AG10803 (cell line): Measurements from ENCODE around the gene SLAMF9.

Experiments
- DNase-seq: peaks from one replicate; pipeline ENCODE4 v3.0.0; 2010; ENCODE audit warnings: low read depth
- H3K4me3 ChIP-seq: 2 replicates; pipeline ENCODE4 v1.5.1; 2011; ENCODE audit warnings: mild to moderate bottlenecking, low read length, control low read depth
- CTCF ChIP-seq: conservative IDR thresholded peaks from 2 replicates; pipeline ENCODE4 v1.5.1; 2011; ENCODE audit warnings: mild to moderate bottlenecking, low read length, control low read depth, inconsistent platforms

Gene SLAMF9

DNA sequence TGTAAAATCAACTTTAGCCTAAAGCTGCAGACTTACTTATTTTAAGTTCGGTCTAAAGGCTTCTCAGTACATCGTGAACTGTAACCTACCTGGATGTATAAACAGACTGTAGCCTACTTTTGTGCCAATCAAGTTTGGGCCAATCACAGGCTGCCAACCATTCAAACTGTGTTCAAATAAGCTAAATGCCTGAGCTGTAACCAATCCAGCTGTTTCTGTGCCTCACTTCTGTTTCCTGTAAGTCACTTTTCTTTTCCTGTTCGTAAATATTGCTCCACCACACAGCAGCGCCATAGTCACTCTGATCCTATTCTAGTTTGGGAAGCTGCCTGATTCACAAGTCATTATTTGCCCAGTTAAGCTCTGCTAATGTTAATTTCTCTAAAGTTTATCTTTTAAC is 37.5 kb upstream of the SLAMF9 start:
- TF ChIP-seq CTCF = no peak
- H3K4me3 ChIP-seq = no peak overlapping the region
- peak; percentile 49 for DNase-seq

- H3K4me3 ChIP-seq = no peak overlapping the region
- no peak for TF ChIP-seq CTCF
- no peak for DNase-seq
Observed at GRCh38 chr1:159990005-159990404, 36.0 kb upstream of the SLAMF9 start.

DNA sequence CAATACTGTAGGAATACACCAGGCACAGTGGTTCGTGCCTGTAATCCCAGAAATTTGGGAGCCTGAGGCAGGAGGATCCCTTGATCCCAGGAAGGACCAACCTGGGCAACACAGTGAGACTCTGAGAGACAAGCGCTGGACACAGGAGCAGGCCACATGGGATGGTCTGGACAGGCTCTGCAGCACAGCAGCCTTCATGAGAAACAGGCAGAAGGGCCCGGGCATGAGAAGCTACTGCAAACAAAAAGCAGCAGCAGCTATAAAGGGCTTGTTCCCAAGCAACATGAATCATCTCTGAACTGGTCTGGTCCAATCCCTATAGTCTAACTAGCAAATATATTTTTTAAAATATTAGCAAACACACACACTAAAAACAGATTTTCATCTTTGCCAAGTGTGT is 35.5 kb upstream of the SLAMF9 start:
- H3K4me3 ChIP-seq = no peak overlapping the region
- no peak for DNase-seq
- no peak for TF ChIP-seq CTCF

- no peak for TF ChIP-seq CTCF
- H3K4me3 ChIP-seq = no peak overlapping the region
- DNase-seq = no peak
Observed at GRCh38 chr1:159988006-159988405, 34.0 kb upstream of the SLAMF9 start.

DNA sequence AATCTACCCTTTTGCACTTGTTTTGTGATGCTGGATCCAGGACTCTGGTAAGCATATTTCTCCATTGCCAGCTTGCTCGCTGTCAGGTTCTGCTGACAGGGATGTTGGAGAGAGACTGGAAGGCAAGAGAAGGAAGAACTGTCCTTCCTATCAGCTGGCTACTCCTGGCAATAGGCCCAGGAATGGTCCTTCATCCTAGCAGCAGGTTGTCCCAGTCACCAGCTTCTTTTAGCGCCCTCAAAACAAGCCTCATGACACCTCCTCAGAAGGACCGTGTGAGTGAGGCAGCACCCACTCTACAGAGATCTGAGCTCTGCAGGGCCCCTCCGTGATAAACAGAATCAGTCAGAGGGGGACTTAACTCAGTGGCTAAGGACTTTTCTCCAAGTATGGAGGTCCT is 33.1 kb upstream of the SLAMF9 start:
- DNase-seq = no peak
- H3K4me3 ChIP-seq = no peak overlapping the region
- TF ChIP-seq CTCF = no peak

- no peak overlapping the region for H3K4me3 ChIP-seq
- no peak for TF ChIP-seq CTCF
- no peak for DNase-seq
Observed at GRCh38 chr1:159986531-159986930, 32.5 kb upstream of the SLAMF9 start.

- TF ChIP-seq CTCF = no peak
- DNase-seq = no peak
- no peak overlapping the region for H3K4me3 ChIP-seq
Observed at GRCh38 chr1:159986093-159986492, 32.1 kb upstream of the SLAMF9 start.
